HepG2 (cell line): ENCODE data around the gene REEP6. TPM values are rescaled to one million over a fixed set of nuclear protein-coding genes. Genes with fewer than 3 reads are reported as not detected.

Experiments
- BCL6 ChIP-seq: IDR thresholded peaks from 2 replicates; pipeline ENCODE4 v1.6.1; 2016; ENCODE audit warnings: missing genetic modification reagents, missing compliant biosample characterization
- CAMTA2 ChIP-seq: sonication (generic); formaldehyde crosslinking; IDR thresholded peaks from 2 replicates; pipeline ENCODE4 v1.4.0; 2020; ENCODE audit warnings: mild to moderate bottlenecking, missing genetic modification reagents, borderline replicate concordance
- CERS6 ChIP-seq: sonication (generic); formaldehyde crosslinking; IDR thresholded peaks from 2 replicates; pipeline ENCODE4 v1.5.0; 2020; ENCODE audit warnings: missing genetic modification reagents
- CHD2 ChIP-seq: IDR thresholded peaks from 2 replicates; pipeline ENCODE4 v1.6.1; 2011; ENCODE audit warnings: low read depth, low read length, improper control_type of control experiment
- EZH2 ChIP-seq: conservative IDR thresholded peaks from 2 replicates; pipeline ENCODE4 v1.6.1; 2012; ENCODE audit warnings: mild to moderate bottlenecking, low read depth, low read length, moderate library complexity
- GATAD2A ChIP-seq: IDR thresholded peaks from 2 replicates; pipeline ENCODE4 v1.6.1; 2016
- GLMP ChIP-seq: sonication (generic); formaldehyde crosslinking; IDR thresholded peaks from 2 replicates; pipeline ENCODE4 v1.9.0; 2021; ENCODE audit warnings: missing genetic modification reagents, mild to moderate bottlenecking, borderline replicate concordance
- HOXD1 ChIP-seq: sonication (generic); formaldehyde crosslinking; IDR thresholded peaks from 2 replicates; pipeline ENCODE4 v1.5.0; 2020; ENCODE audit warnings: missing genetic modification reagents
- MTA3 ChIP-seq: sonication (generic); formaldehyde crosslinking; IDR thresholded peaks from 2 replicates; pipeline ENCODE4 v1.4.0; 2020; ENCODE audit warnings: missing genetic modification reagents
- PAF1 ChIP-seq: IDR thresholded peaks from 2 replicates; pipeline ENCODE4 v1.6.1; 2016; ENCODE audit warnings: missing genetic modification reagents, missing compliant biosample characterization
- PATZ1 ChIP-seq: sonication (generic); formaldehyde crosslinking; IDR thresholded peaks from 2 replicates; pipeline ENCODE4 v1.4.0; 2020; ENCODE audit warnings: missing genetic modification reagents
- RFX1 ChIP-seq: fragments of 450-650 bp; IDR thresholded peaks from 2 replicates; pipeline ENCODE4 v1.6.1; 2017
- SAFB2 ChIP-seq: sonication (generic); formaldehyde crosslinking; IDR thresholded peaks from 2 replicates; pipeline ENCODE4 v1.5.1; 2020; ENCODE audit warnings: missing genetic modification reagents, low read depth, mild to moderate bottlenecking, borderline replicate concordance
- SPEN ChIP-seq: sonication (generic); formaldehyde crosslinking; IDR thresholded peaks from 2 replicates; pipeline ENCODE4 v1.5.1; 2020; ENCODE audit warnings: low read depth, mild to moderate bottlenecking, missing genetic modification reagents
- TP53 ChIP-seq: sonication (generic); formaldehyde crosslinking; conservative IDR thresholded peaks from 2 replicates; pipeline ENCODE4 v1.4.0; 2020; ENCODE audit warnings: missing genetic modification reagents
- ZNF264 ChIP-seq: sonication (generic); formaldehyde crosslinking; IDR thresholded peaks from 2 replicates; pipeline ENCODE4 v1.4.0; 2020; ENCODE audit warnings: missing genetic modification reagents
- ZNF512 ChIP-seq: sonication (generic); formaldehyde crosslinking; IDR thresholded peaks from 2 replicates; pipeline ENCODE4 v1.4.0; 2020; ENCODE audit warnings: mild to moderate bottlenecking, missing genetic modification reagents
- ZNF549 ChIP-seq: sonication (generic); formaldehyde crosslinking; IDR thresholded peaks from 2 replicates; pipeline ENCODE4 v1.5.0; 2020; ENCODE audit warnings: missing genetic modification reagents
- ZNF7 ChIP-seq: IDR thresholded peaks from 2 replicates; pipeline ENCODE4 v1.6.1; 2016; ENCODE audit warnings: missing biosample characterization, missing genetic modification reagents
- ZNF792 ChIP-seq: IDR thresholded peaks from 2 replicates; pipeline ENCODE4 v1.6.1; 2016
- ZZZ3 ChIP-seq: sonication (generic); formaldehyde crosslinking; IDR thresholded peaks from 2 replicates; pipeline ENCODE4 v1.4.0; 2020; ENCODE audit warnings: missing genetic modification reagents, mild to moderate bottlenecking, borderline replicate concordance
- polyA plus RNA-seq, 8 experiments: library from polyadenylated mRNA; depleted of rRNA in 3 of 8; stranded (reverse) in 7 of 8; unstranded in 1 of 8; fragments of >200 nt; fragmentation: Illumina TruSeq in 4 of 8; extraction: Trizol in 4 of 8; gene quantifications; 2 replicates each; pipeline versions ENCODE4 v1.2.1 to v1.2.3, GENCODE V29; 2011 to 2016; ENCODE audit warnings: low read depth in 4 of 8, missing spikeins in 1 of 8, mixed read lengths in 1 of 8; ENCODE audit not compliant: insufficient read depth in 1 of 8
- total RNA-seq, 5 experiments: library from RNA; depleted of rRNA; stranded (reverse); fragments of >200 nt; fragmentation: Illumina TruSeq; extraction: Trizol; gene quantifications; 2 replicates each; pipeline ENCODE4 v1.2.3, GENCODE V29; 2016; ENCODE audit warnings: low read depth in 1 of 5
- TF ChIP-seq, protein P1 (sequence below): sonication (generic); formaldehyde crosslinking; conservative IDR thresholded peaks from 2 replicates; pipeline ENCODE4 v1.8.0; 2022; ENCODE audit warnings: mild to moderate bottlenecking, moderate library complexity, missing genetic modification reagents
- TF ChIP-seq, protein P2 (sequence below): sonication (generic); formaldehyde crosslinking; IDR thresholded peaks from 2 replicates; pipeline ENCODE4 v1.8.1; 2023; ENCODE audit warnings: missing genetic modification reagents, inconsistent platforms, borderline replicate concordance

Gene REEP6
- total and polyA plus RNA-seq, 2 of the 13 experiments (the other 11 are each of a cell fraction or from before 2014, with no cell fraction given), result 10.0 to 28.8 TPM

DNA sequence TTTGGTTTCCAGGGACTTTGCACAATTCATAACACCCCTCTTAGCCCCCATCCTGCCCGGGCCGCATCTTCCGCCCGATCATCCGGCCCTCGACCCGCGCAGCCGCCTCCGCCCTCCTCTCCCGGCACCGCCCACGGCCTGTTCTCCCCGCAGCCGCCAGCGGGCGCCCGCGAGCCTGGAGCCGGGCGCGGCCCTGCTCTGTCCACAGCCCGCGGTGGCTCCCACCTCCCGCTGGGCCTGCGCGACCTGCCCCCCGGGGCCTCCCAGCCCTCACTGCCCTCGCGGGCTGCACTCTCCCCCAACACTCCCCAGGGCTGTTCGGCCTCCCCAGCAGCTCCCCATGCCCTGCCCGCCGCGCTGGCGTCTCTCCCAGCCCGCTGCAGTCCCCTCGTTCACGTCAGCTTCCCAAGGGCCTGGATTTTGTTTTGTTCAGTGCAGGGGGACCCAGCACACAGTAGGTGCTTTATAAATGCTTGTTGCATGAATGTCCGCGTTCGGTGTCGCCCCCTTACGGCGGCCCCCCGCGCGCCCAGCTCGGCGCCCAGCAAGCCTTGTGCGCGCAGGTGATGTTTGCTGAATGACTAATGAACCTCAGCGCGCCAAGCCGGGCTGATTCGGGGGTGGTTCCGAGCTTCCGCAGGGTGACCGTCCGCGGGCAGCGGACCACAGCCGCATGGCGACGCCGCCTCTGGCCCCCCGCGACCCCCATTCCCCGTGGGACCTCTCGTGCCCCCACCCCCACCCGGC, 45.6 kb upstream of the REEP6 start (continued):
- TF ChIP-seq PATZ1 (CRISPR knock-in tag) (0 out of 2 replicates have a peak, but pooled peaks have one; percentile 33), GLMP (CRISPR knock-in tag) (no peak), HOXD1 (CRISPR knock-in tag) (no peak), ZNF549 (CRISPR knock-in tag) (no peak), GATAD2A (CRISPR knock-in tag) (no peak), ZNF792 (CRISPR knock-in tag) (no peak), ZNF264 (CRISPR knock-in tag) (no peak), EZH2 (no peak), BCL6 (CRISPR knock-in tag) (no peak), SPEN (CRISPR knock-in tag) (peak; percentile 61), SAFB2 (CRISPR knock-in tag) (0 out of 2 replicates have a peak, but pooled peaks have one; percentile 88), CERS6 (CRISPR knock-in tag) (no peak), ZNF7 (no peak), MTA3 (CRISPR knock-in tag) (no peak), ZNF512 (no peak), CAMTA2 (CRISPR knock-in tag) (no peak), TP53 (no peak), PAF1 (CRISPR knock-in tag) (no peak), ZZZ3 (CRISPR knock-in tag) (no peak), RFX1 (no peak), CHD2 (no peak)
- TF ChIP-seq, protein P1, sequence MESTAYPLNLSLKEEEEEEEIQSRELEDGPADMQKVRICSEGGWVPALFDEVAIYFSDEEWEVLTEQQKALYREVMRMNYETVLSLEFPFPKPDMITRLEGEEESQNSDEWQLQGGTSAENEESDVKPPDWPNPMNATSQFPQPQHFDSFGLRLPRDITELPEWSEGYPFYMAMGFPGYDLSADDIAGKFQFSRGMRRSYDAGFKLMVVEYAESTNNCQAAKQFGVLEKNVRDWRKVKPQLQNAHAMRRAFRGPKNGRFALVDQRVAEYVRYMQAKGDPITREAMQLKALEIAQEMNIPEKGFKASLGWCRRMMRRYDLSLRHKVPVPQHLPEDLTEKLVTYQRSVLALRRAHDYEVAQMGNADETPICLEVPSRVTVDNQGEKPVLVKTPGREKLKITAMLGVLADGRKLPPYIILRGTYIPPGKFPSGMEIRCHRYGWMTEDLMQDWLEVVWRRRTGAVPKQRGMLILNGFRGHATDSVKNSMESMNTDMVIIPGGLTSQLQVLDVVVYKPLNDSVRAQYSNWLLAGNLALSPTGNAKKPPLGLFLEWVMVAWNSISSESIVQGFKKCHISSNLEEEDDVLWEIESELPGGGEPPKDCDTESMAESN (CRISPR knock-in tag), result 0 out of 2 replicates have a peak, but pooled peaks have one; percentile 46
- TF ChIP-seq, protein P2, sequence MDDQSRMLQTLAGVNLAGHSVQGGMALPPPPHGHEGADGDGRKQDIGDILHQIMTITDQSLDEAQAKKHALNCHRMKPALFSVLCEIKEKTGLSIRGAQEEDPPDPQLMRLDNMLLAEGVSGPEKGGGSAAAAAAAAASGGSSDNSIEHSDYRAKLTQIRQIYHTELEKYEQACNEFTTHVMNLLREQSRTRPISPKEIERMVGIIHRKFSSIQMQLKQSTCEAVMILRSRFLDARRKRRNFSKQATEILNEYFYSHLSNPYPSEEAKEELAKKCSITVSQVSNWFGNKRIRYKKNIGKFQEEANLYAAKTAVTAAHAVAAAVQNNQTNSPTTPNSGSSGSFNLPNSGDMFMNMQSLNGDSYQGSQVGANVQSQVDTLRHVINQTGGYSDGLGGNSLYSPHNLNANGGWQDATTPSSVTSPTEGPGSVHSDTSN (CRISPR knock-in tag), result no peak
